ENCODE data around the gene DES.

- no peak for TF ChIP-seq GATA3 (IDR thresholded peaks at IDR 0.05; ENCODE audit: low read depth, low read length)
- peak; percentile 35; the same call in 1 of the 2 replicates for TF ChIP-seq GATA2 (IDR thresholded peaks at IDR 0.05; ENCODE audit: low read depth, low read length)
These were observed 27.9 kb downstream of the DES start for GRCh38 chr2:219446101-219446504.

Data from SH-SY5Y (cell line).